Sigmoid colon (tissue), 7 donors: ENCODE measurements around the gene PRH1. TPM values are rescaled to one million over a fixed set of nuclear protein-coding genes. Genes with fewer than 3 reads are reported as not detected.

Experiments
- DNase-seq: peaks from one replicate; pipeline ENCODE4 v3.0.0-alpha.2; 2019
- H3K27ac ChIP-seq, 4 donors: fragments of 200-600 bp; sonication (generic); one replicate each; pipeline ENCODE4 v1.5.1; 2016 to 2019; ENCODE audit warnings: mild to moderate bottlenecking in 1 of 4
- H3K27me3 ChIP-seq, 3 donors: fragments of 200-600 bp; sonication (generic); one replicate each; pipeline ENCODE4 v1.5.1; 2019; ENCODE audit warnings: mild to moderate bottlenecking in 1 of 3
- H3K36me3 ChIP-seq, 4 donors: fragments of 200-600 bp; sonication (generic); one replicate each; pipeline ENCODE4 v1.5.1; 2016 to 2019
- H3K4me1 ChIP-seq, 4 donors: fragments of 200-600 bp; sonication (generic); one replicate each; pipeline ENCODE4 v1.5.1; 2017 to 2019
- H3K4me3 ChIP-seq, 4 donors: fragments of 200-600 bp; sonication (generic); one replicate each; pipeline ENCODE4 v1.5.1; 2017 to 2019; ENCODE audit warnings: mild to moderate bottlenecking in 2 of 4, moderate library complexity in 1 of 4
- H3K9me3 ChIP-seq, 4 donors: fragments of 200-600 bp in 3 of 4; sonication (generic) in 3 of 4; one replicate each; pipeline versions ENCODE4 v1.5.1 to v1.6.1; 2013 to 2019
- EP300 ChIP-seq, 4 donors: sonication (generic); formaldehyde crosslinking; IDR thresholded peaks; one replicate each; pipeline ENCODE4 v1.6.1; 2017; ENCODE audit warnings: antibody characterized with exemption in 4 of 4
- POLR2A ChIP-seq, 2 donors: fragments of 450-650 bp; IDR thresholded peaks; one replicate each; pipeline ENCODE4 v1.6.1; 2016; ENCODE audit warnings: antibody characterized with exemption in 2 of 2, mild to moderate bottlenecking in 2 of 2, moderate library complexity in 2 of 2
- POLR2AphosphoS5 ChIP-seq, 4 donors: sonication (generic); formaldehyde crosslinking; IDR thresholded peaks; one replicate each; pipeline ENCODE4 v1.6.1; 2017; ENCODE audit warnings: antibody characterized with exemption in 4 of 4
- WGBS, 2 donors: extraction: QIAGEN DNeasy Blood & Tissue Kit; methylation state at CpG; one replicate each; pipeline ENCODE4 v1.1.7; 2013; 5-methylcytosine and 5-hydroxymethylcytosine counted together
- intact Hi-C: fragments of 100-400 bp; cut with DNase I; formaldehyde crosslinking; loops from one replicate; pipeline ENCODE4 v1.15.1; 2023
- polyA plus RNA-seq, 3 donors: library from polyadenylated mRNA; stranded (reverse); fragments of 200-250 nt; gene quantifications; one replicate each; pipeline ENCODE4 v1.2.3, GENCODE V29; 2013
- total RNA-seq, 4 donors: library from RNA; depleted of rRNA; stranded (reverse); fragments of >200 nt; gene quantifications; one replicate each; pipeline ENCODE4 v1.1.0, GENCODE V29; 2016
- TF ChIP-seq, protein P1 (sequence below), 4 experiments: fragments of 450-650 bp in 3 of 4; fragments of 200-600 bp in 1 of 4; IDR thresholded peaks; one replicate each; pipeline ENCODE4 v1.5.1; 2016 to 2019; ENCODE audit warnings: antibody characterized with exemption in 4 of 4, mild to moderate bottlenecking in 3 of 4, moderate library complexity in 2 of 4
- donor health status: healthy with polysubstance abuse.
- donor health status: Bipolar disorder and iron deficiency.
- donor health status: healthy.

PRH1 gene
- total and polyA plus RNA-seq, 7 donors: 2.1 to 53.9 (median 21.0) TPM; not detected in 1

- TF ChIP-seq POLR2AphosphoS5 (IDR thresholded peaks at IDR 0.05): no peak
- no peak for TF ChIP-seq POLR2A (IDR thresholded peaks at IDR 0.05)
- TF ChIP-seq, protein P1, sequence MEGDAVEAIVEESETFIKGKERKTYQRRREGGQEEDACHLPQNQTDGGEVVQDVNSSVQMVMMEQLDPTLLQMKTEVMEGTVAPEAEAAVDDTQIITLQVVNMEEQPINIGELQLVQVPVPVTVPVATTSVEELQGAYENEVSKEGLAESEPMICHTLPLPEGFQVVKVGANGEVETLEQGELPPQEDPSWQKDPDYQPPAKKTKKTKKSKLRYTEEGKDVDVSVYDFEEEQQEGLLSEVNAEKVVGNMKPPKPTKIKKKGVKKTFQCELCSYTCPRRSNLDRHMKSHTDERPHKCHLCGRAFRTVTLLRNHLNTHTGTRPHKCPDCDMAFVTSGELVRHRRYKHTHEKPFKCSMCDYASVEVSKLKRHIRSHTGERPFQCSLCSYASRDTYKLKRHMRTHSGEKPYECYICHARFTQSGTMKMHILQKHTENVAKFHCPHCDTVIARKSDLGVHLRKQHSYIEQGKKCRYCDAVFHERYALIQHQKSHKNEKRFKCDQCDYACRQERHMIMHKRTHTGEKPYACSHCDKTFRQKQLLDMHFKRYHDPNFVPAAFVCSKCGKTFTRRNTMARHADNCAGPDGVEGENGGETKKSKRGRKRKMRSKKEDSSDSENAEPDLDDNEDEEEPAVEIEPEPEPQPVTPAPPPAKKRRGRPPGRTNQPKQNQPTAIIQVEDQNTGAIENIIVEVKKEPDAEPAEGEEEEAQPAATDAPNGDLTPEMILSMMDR (IDR thresholded peaks at IDR 0.05): no peak
- no peak for DNase-seq
- intact Hi-C loops: no loop called here
- 95 to 96% methylated on average over 5 of the region's 5 CpGs for WGBS, 2 donors
- Histone ChIP-seq H3K27me3 (no peaks in the 10 kb centered on the region), H3K4me1 (no peaks in the 10 kb centered on the region), H3K9me3 (no peaks in the 10 kb centered on the region), H3K4me3 (no peak overlapping the region), H3K27ac (no peak overlapping the region), H3K36me3 (no peaks in the 10 kb centered on the region)
Measured at GRCh38 chr12:10896854-10897253, 12.8 kb upstream of the PRH1 start.

DNA sequence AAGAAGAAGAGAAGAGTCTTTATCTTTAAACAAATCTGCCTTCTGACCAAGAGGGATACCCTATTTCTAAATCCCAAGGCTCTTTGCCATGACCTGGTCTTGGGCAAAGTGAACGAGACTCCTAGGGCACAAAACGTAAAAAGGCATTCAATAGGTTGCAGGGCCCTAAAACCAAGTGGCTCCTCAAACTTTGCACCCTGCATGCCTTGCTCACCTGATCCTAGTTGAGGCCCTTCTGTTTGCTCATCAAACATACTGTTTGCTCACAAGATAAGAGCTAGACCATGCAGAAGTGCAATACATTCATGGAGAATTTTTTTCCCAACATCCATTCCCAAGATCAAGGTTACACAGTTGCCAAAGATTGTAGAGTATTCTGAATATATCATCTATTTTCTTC is 7.9 kb upstream of the PRH1 start:
- no peak overlapping the region for H3K4me3 ChIP-seq
- no peak overlapping the region for H3K27ac ChIP-seq
- H3K27me3 ChIP-seq: no peaks in the 10 kb centered on the region
- H3K9me3 ChIP-seq: no peaks in the 10 kb centered on the region
- intact Hi-C loops: no loop called here
- DNase-seq: no peak
- H3K36me3 ChIP-seq: no peaks in the 10 kb centered on the region
- no peaks in the 10 kb centered on the region for H3K4me1 ChIP-seq
- 18 to 80% methylated on average over 2 of the region's 2 CpGs for WGBS, 2 donors
- TF ChIP-seq, protein P1 (IDR thresholded peaks at IDR 0.05): no peak
- TF ChIP-seq EP300 (IDR thresholded peaks at IDR 0.05) (no peak), POLR2AphosphoS5 (IDR thresholded peaks at IDR 0.05) (no peak), POLR2A (IDR thresholded peaks at IDR 0.05) (no peak)

GRCh38 chr12:10889226-10889625 is 5.2 kb upstream of the PRH1 start:
- no peaks in the 10 kb centered on the region for H3K27me3 ChIP-seq
- DNase-seq: no peak
- TF ChIP-seq, protein P1 (IDR thresholded peaks at IDR 0.05): no peak
- no peak for TF ChIP-seq POLR2AphosphoS5 (IDR thresholded peaks at IDR 0.05)
- TF ChIP-seq EP300 (IDR thresholded peaks at IDR 0.05): no peak
- no peak for TF ChIP-seq POLR2A (IDR thresholded peaks at IDR 0.05)
- no peaks in the 10 kb centered on the region for H3K9me3 ChIP-seq
- no peak overlapping the region for H3K4me3 ChIP-seq
- no peaks in the 10 kb centered on the region for H3K4me1 ChIP-seq
- H3K27ac ChIP-seq: no peak overlapping the region
- no peaks in the 10 kb centered on the region for H3K36me3 ChIP-seq
- intact Hi-C loops: no loop called here

GRCh38 chr12:10873378-10873777 is 10.7 kb downstream of the PRH1 start:
- no peak for DNase-seq
- WGBS, 2 donors: 70 to 82% methylated on average over 2 of the region's 2 CpGs
- no peak overlapping the region for H3K4me3 ChIP-seq
- no peaks in the 10 kb centered on the region for H3K4me1 ChIP-seq
- no peak overlapping the region for H3K27ac ChIP-seq
- no peak for TF ChIP-seq EP300 (IDR thresholded peaks at IDR 0.05)
- TF ChIP-seq POLR2A (IDR thresholded peaks at IDR 0.05): no peak
- TF ChIP-seq, protein P1 (IDR thresholded peaks at IDR 0.05): no peak
- TF ChIP-seq POLR2AphosphoS5 (IDR thresholded peaks at IDR 0.05): no peak
- peaks cover 0 to 5% (median 1%) of the 10 kb centered on the region in 4 donors for H3K9me3 ChIP-seq
- intact Hi-C loops: no loop called here
- peaks cover 0 to 12% (median 0%) of the 10 kb centered on the region in 4 donors for H3K36me3 ChIP-seq
- H3K27me3 ChIP-seq: no peaks in the 10 kb centered on the region

- no peak for TF ChIP-seq POLR2A (IDR thresholded peaks at IDR 0.05)
- TF ChIP-seq, protein P1 (IDR thresholded peaks at IDR 0.05): no peak
- no peak for TF ChIP-seq POLR2AphosphoS5 (IDR thresholded peaks at IDR 0.05)
- no peak for TF ChIP-seq EP300 (IDR thresholded peaks at IDR 0.05)
- Histone ChIP-seq H3K4me3 (no peak overlapping the region), H3K4me1 (no peaks in the 10 kb centered on the region), H3K27me3 (no peaks in the 10 kb centered on the region), H3K36me3 (no peaks in the 10 kb centered on the region), H3K27ac (no peak overlapping the region), H3K9me3 (peaks cover 0 to 5% (median 2%) of the 10 kb centered on the region in 4 donors)
- WGBS, 2 donors: 63 to 91% methylated on average over 2 of the region's 2 CpGs
- intact Hi-C loops: no loop called here
- no peak for DNase-seq
Measured at GRCh38 chr12:10867381-10867780, 16.7 kb downstream of the PRH1 start.
